ENCODE measurements around the gene MYOT. TPM values are rescaled to one million over a fixed set of nuclear protein-coding genes. Genes with fewer than 3 reads are reported as not detected.
"Not testable (repeated sequence)": the region's sequence is repeated elsewhere in the genome, so short reads cannot be mapped to it uniquely, and the experiment has no call there.

The MYOT gene
- 254 TPM for total RNA-seq

GRCh38 chr5:137867664-137868063, at the start of gene MYOT:
Gene MYOT, plus strand, starts transcription at chr5:137867860. Its CDS starts 2,792 bp downstream, at chr5:137870652.
- DNase-seq = peak; percentile 74

GRCh38 chr5:137819766-137820165, 47.9 kb upstream of the MYOT start:
- no peak for DNase-seq

GRCh38 chr5:137822158-137822764, 45.4 kb upstream of the MYOT start:
- peak; percentile 57 for DNase-seq

GRCh38 chr5:137822984-137823383, 44.7 kb upstream of the MYOT start:
- no peak for DNase-seq

GRCh38 chr5:137825165-137825564, 42.5 kb upstream of the MYOT start:
- no peak for DNase-seq

GRCh38 chr5:137826067-137826466, 41.6 kb upstream of the MYOT start:
- DNase-seq = no peak

- DNase-seq = peak; percentile 77
These were observed 39.5 kb upstream of the MYOT start for GRCh38 chr5:137828180-137828579.

- DNase-seq = no peak
These were observed 39.0 kb upstream of the MYOT start for GRCh38 chr5:137828664-137829063.

GRCh38 chr5:137831105-137831504, 36.6 kb upstream of the MYOT start:
- no peak for DNase-seq

- no peak for DNase-seq
These were observed 36.1 kb upstream of the MYOT start for GRCh38 chr5:137831526-137831925.

GRCh38 chr5:137832416-137832815, 35.2 kb upstream of the MYOT start:
- no peak for DNase-seq

- DNase-seq = no peak
These were observed 34.2 kb upstream of the MYOT start for GRCh38 chr5:137833463-137833862.

- peak; percentile 60 for DNase-seq
These were observed 33.1 kb upstream of the MYOT start for GRCh38 chr5:137834498-137835049.

- DNase-seq = peak; percentile 75
These were observed 31.4 kb upstream of the MYOT start for GRCh38 chr5:137836298-137836697.

GRCh38 chr5:137836997-137837396, 30.7 kb upstream of the MYOT start:
- DNase-seq = peak; percentile 69

- peak; percentile 65 for DNase-seq
These were observed 29.9 kb upstream of the MYOT start for GRCh38 chr5:137837491-137838394.

- DNase-seq = no peak
These were observed 28.7 kb upstream of the MYOT start for GRCh38 chr5:137838976-137839375.

GRCh38 chr5:137842296-137842695, 25.4 kb upstream of the MYOT start:
- DNase-seq = no peak

GRCh38 chr5:137843676-137844299, 23.9 kb upstream of the MYOT start:
- DNase-seq = peak; percentile 63

- DNase-seq = peak; percentile 71
These were observed 22.2 kb upstream of the MYOT start for GRCh38 chr5:137845472-137845871.

- no peak for DNase-seq
These were observed 20.0 kb upstream of the MYOT start for GRCh38 chr5:137847687-137848086.

- not testable (repeated sequence) for DNase-seq
These were observed 14.5 kb upstream of the MYOT start for GRCh38 chr5:137853165-137853564.

- DNase-seq = peak; percentile 20
These were observed 11.5 kb upstream of the MYOT start for GRCh38 chr5:137856201-137856600.

Data from tongue (tissue), 2 donors.